Measurements from ENCODE around the gene CHSY1.

CHSY1 gene

GRCh38 chr15:101151288-101151687, 100.6 kb downstream of the CHSY1 start:
- Histone ChIP-seq H3K27ac (ENCODE audit: poor library complexity, severe bottlenecking) (peak overlapping the region; percentile 59), H3K4me1 (ENCODE audit: insufficient read depth, poor library complexity, severe bottlenecking) (peaks cover 11% of the 10 kb centered on the region), H3K27me3 (ENCODE audit: insufficient read depth, poor library complexity, severe bottlenecking) (no peaks in the 10 kb centered on the region), H3K9me3 (ENCODE audit: severe bottlenecking) (no peaks in the 10 kb centered on the region), H3K36me3 (ENCODE audit: low read depth) (no peaks in the 10 kb centered on the region), H3K4me3 (ENCODE audit: severe bottlenecking) (no peak overlapping the region)
- DNase-seq (ENCODE audit: low spot score): peak; percentile 73
- no peak for TF ChIP-seq CTCF (IDR thresholded peaks at IDR 0.05; ENCODE audit: poor library complexity, severe bottlenecking)
- ATAC-seq (ENCODE audit: low read depth): peak; percentile 74

GRCh38 chr15:101150723-101151040, 101.2 kb downstream of the CHSY1 start:
- ATAC-seq (ENCODE audit: low read depth): no peak
- peaks cover 11% of the 10 kb centered on the region for H3K4me1 ChIP-seq (ENCODE audit: insufficient read depth, poor library complexity, severe bottlenecking)

GRCh38 chr15:101149864-101150722, 101.8 kb downstream of the CHSY1 start:
- Histone ChIP-seq H3K36me3 (ENCODE audit: low read depth) (no peaks in the 10 kb centered on the region), H3K4me1 (ENCODE audit: insufficient read depth, poor library complexity, severe bottlenecking) (peaks cover 11% of the 10 kb centered on the region), H3K4me3 (ENCODE audit: severe bottlenecking) (no peak overlapping the region), H3K27ac (ENCODE audit: poor library complexity, severe bottlenecking) (peak overlapping the region; percentile 59), H3K27me3 (ENCODE audit: insufficient read depth, poor library complexity, severe bottlenecking) (no peaks in the 10 kb centered on the region), H3K9me3 (ENCODE audit: severe bottlenecking) (no peaks in the 10 kb centered on the region)
- TF ChIP-seq CTCF (IDR thresholded peaks at IDR 0.05; ENCODE audit: poor library complexity, severe bottlenecking): no peak
- ATAC-seq (ENCODE audit: low read depth) (no peak), DNase-seq (ENCODE audit: low spot score) (peak; percentile 66)

More at GRCh38 chr15:101150723-101151040, 101.2 kb downstream of the CHSY1 start:
- peak; percentile 30 for DNase-seq (ENCODE audit: low spot score)
- H3K27me3 ChIP-seq (ENCODE audit: insufficient read depth, poor library complexity, severe bottlenecking): no peaks in the 10 kb centered on the region
- H3K4me3 ChIP-seq (ENCODE audit: severe bottlenecking): no peak overlapping the region
- TF ChIP-seq CTCF (IDR thresholded peaks at IDR 0.05; ENCODE audit: poor library complexity, severe bottlenecking): no peak
- no peaks in the 10 kb centered on the region for H3K36me3 ChIP-seq (ENCODE audit: low read depth)
- peak overlapping the region; percentile 59 for H3K27ac ChIP-seq (ENCODE audit: poor library complexity, severe bottlenecking)
- H3K9me3 ChIP-seq (ENCODE audit: severe bottlenecking): no peaks in the 10 kb centered on the region

GRCh38 chr15:101148881-101149664, 102.8 kb downstream of the CHSY1 start:
- no peak overlapping the region for H3K27ac ChIP-seq (ENCODE audit: poor library complexity, severe bottlenecking)
- peaks cover 11% of the 10 kb centered on the region for H3K4me1 ChIP-seq (ENCODE audit: insufficient read depth, poor library complexity, severe bottlenecking)
- no peak for TF ChIP-seq CTCF (IDR thresholded peaks at IDR 0.05; ENCODE audit: poor library complexity, severe bottlenecking)
- H3K36me3 ChIP-seq (ENCODE audit: low read depth): no peaks in the 10 kb centered on the region
- no peaks in the 10 kb centered on the region for H3K27me3 ChIP-seq (ENCODE audit: insufficient read depth, poor library complexity, severe bottlenecking)
- DNase-seq (ENCODE audit: low spot score) (peak; percentile 69), ATAC-seq (ENCODE audit: low read depth) (no peak)
- no peaks in the 10 kb centered on the region for H3K9me3 ChIP-seq (ENCODE audit: severe bottlenecking)
- H3K4me3 ChIP-seq (ENCODE audit: severe bottlenecking): no peak overlapping the region
